ENCODE measurements around the gene UNC119. TPM values are rescaled to one million over a fixed set of nuclear protein-coding genes. Genes with fewer than 3 reads are reported as not detected.
"Not testable (repeated sequence)": the region's sequence is repeated elsewhere in the genome, so short reads cannot be mapped to it uniquely, and the experiment has no call there.

The UNC119 gene
- total RNA-seq, 2 experiments from 2014 or later = 48.6 to 50.3 TPM

DNA sequence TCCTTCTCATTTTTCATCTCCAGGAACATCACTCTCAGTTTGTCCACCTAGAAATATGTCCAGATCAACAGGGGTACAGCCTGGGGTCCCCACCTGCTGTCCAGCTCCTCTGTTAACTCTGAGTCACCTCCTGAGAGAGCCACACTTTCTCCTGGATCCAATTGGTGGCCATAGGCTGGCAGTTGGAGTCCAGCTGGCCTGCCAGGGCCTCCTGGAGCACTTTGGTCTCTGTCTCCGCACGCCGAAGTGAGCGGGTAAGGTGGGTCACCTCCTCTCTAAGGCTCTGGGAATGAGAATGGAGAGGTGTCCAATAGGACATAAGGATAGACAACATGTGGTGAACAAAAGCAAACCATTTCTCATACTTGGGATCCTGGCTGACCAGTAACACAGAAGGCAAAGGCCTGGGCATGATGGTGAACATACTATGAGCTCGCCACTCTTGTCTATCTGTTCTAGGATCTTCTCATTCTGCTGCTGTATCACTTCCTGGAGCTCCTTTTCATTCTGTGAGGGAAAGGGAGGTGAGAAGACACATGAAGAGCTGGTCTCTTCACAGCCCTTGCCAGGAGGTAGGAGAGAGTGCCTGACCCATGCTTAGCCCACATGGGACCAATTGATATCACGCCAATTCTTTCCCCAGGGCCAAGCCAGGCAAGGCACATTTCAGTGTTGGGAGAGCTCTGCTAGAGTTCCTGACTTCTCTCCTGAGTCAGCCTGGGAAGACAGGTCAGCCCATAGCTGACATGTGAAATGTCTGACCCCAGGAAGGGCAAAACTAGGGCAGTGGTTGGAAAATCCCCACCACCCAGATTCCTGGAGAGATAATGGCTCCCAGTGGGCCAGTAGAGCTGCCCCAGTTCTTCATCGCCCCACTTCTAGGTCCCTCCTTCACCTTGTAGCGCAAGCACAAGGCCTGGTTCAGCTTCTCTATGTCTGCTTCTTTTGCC is 26.1 kb upstream of the UNC119 start:
- CTCF ChIA-PET = interaction anchor here (1.4 kb wide), 1 partner anchor 30 kb away, joined by 3 read pairs; no protein-coding TSS in a partner anchor
- peak overlapping the region; percentile 43 for H3K27ac Mint-ChIP-seq
- H3K36me3 Mint-ChIP-seq (ENCODE audit: low read depth) = peaks cover 31% of the 10 kb centered on the region
- no peaks in the 10 kb centered on the region for H3K27me3 Mint-ChIP-seq (ENCODE audit: low read depth)
- peaks cover 31% of the 10 kb centered on the region for H3K4me1 Mint-ChIP-seq (ENCODE audit: low read depth)
- H3K9me3 Mint-ChIP-seq = no peaks in the 10 kb centered on the region
- H3K4me3 Mint-ChIP-seq = no peak overlapping the region
- no peak for DNase-seq
- intact Hi-C loops (cut with micrococcal nuclease) = loop anchor here (10.0 kb wide), 3 partner anchors 296 to 534 kb away; partner anchors contain the start of genes NLK and PHF12

GRCh38 chr17:28577466-28577824 is 25.0 kb upstream of the UNC119 start:
- Mint-ChIP-seq H3K27me3 (ENCODE audit: low read depth) (no peaks in the 10 kb centered on the region), H3K27ac (no peak overlapping the region), H3K4me1 (ENCODE audit: low read depth) (peaks cover 35% of the 10 kb centered on the region), H3K36me3 (ENCODE audit: low read depth) (peaks cover 31% of the 10 kb centered on the region), H3K4me3 (no peak overlapping the region), H3K9me3 (no peaks in the 10 kb centered on the region)
- no peak for DNase-seq
- CTCF ChIA-PET = interaction anchor here (1.0 to 2.8 kb wide), 4 partner anchors 12 to 160 kb away, joined by 3 to 17 read pairs (median 4); no protein-coding TSS in a partner anchor
- intact Hi-C loops (cut with micrococcal nuclease) = loop anchor here (1.0 to 10.0 kb wide), 5 partner anchors 22 to 533 kb away; partner anchors contain the start of genes NLK, PHF12, SPAG5 and UNC119

DNA sequence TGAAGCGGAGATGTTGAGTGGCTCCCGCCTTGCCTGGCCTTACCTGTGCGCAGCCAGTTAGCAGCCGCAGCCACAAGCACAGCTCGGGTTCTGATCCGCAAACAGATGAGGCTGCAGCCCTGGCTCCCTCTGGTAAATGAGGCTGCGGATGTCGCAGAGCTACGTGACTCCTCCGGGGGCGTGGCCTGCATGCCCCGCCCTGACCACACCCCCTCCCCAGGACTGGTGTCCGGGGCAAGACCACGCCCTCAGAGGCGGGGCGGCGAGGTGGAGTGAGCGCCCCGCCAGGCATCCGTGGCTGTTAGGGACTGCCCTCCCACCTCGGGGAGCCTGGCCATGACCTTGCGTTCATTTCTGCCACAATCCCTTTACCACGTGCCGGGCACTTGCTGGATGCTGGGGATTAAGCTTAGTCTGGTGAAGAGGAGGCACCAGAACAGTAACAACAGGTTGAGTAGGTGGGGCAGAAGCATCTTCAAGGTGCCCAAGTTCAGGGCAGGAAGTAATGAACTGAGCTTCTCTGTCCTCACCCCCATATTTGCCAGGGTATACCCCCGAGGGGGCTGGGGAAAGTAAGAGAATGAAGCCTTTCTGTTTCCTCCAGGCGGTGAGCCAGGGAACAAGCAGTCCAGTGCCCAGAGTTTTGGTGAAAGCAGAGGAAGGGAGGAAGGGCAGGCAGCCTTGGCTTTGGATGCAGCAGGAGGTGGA is 24.5 kb upstream of the UNC119 start, which contains the start of gene ALDOC:
ALDOC (minus strand) TSS at position 138 of the 708 bp plus-strand sequence. CDS start 1,363 bp downstream, outside the sequence.
- Mint-ChIP-seq H3K9me3 (no peaks in the 10 kb centered on the region), H3K27ac (peak within 1 kb of the TSS; percentile 84), H3K4me1 (ENCODE audit: low read depth) (peaks cover 40% of the 10 kb centered on the region), H3K27me3 (ENCODE audit: low read depth) (no peaks in the 10 kb centered on the region), H3K36me3 (ENCODE audit: low read depth) (peaks cover 31% of the 10 kb centered on the region), H3K4me3 (peak within 1 kb of the TSS; percentile 80)
- DNase-seq = peak; percentile 98
- CTCF ChIA-PET = interaction anchor here (1.0 to 2.8 kb wide), 6 partner anchors 11 to 160 kb away, joined by 3 to 17 read pairs (median 4); no protein-coding TSS in a partner anchor
- intact Hi-C loops (cut with micrococcal nuclease) = loop anchor here (1.0 to 10.0 kb wide), 5 partner anchors 22 to 532 kb away; partner anchors contain the start of genes NLK, PHF12, SPAG5 and UNC119

DNA sequence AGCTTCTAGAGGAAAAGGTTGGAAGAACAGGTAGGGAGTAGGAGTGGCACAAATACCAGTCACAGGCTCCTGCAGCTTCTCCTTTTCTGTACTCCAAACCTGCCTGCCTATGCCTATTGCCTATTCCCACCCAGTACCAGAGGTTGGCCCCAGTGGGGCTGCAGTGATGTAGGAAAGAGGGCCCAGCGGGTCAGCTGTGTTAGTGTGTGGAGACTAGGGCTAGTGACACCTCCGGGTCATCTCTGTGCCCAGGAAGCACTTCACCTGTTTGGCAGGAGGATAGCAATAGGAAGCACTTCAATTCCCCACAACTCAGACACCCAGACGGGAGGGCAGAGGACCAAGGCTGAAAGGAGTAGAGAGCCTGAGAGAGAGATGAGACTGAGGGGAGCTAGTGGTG is 23.6 kb upstream of the UNC119 start:
- H3K27ac Mint-ChIP-seq = peak overlapping the region; percentile 1
- not testable (repeated sequence) for H3K27me3 Mint-ChIP-seq (ENCODE audit: low read depth); H3K9me3 Mint-ChIP-seq; DNase-seq
- peaks cover 42% of the 10 kb centered on the region for H3K4me1 Mint-ChIP-seq (ENCODE audit: low read depth)
- CTCF ChIA-PET = interaction anchor here (1.4 to 2.8 kb wide), 2 partner anchors 28 to 50 kb away, joined by 5 to 17 read pairs; no protein-coding TSS in a partner anchor
- H3K4me3 Mint-ChIP-seq = peak overlapping the region; percentile 80
- peaks cover 31% of the 10 kb centered on the region for H3K36me3 Mint-ChIP-seq (ENCODE audit: low read depth)
- intact Hi-C loops (cut with micrococcal nuclease) = loop anchor here (10.0 kb wide), 3 partner anchors 299 to 531 kb away; partner anchors contain the start of genes NLK and PHF12

- Mint-ChIP-seq H3K4me1 (ENCODE audit: low read depth) (peaks cover 40% of the 10 kb centered on the region), H3K36me3 (ENCODE audit: low read depth) (peaks cover 29% of the 10 kb centered on the region), H3K4me3 (no peak overlapping the region), H3K27me3 (ENCODE audit: low read depth) (no peaks in the 10 kb centered on the region), H3K9me3 (no peaks in the 10 kb centered on the region), H3K27ac (no peak overlapping the region)
- intact Hi-C loops (cut with micrococcal nuclease) = loop anchor here (10.0 kb wide), 3 partner anchors 300 to 530 kb away; partner anchors contain the start of genes NLK and PHF12
- DNase-seq = no peak
- CTCF ChIA-PET = interaction anchor here (1.4 to 2.8 kb wide), 2 partner anchors 27 to 51 kb away, joined by 5 to 17 read pairs; no protein-coding TSS in a partner anchor
Observed at GRCh38 chr17:28575126-28575795, 22.8 kb upstream of the UNC119 start.

DNA sequence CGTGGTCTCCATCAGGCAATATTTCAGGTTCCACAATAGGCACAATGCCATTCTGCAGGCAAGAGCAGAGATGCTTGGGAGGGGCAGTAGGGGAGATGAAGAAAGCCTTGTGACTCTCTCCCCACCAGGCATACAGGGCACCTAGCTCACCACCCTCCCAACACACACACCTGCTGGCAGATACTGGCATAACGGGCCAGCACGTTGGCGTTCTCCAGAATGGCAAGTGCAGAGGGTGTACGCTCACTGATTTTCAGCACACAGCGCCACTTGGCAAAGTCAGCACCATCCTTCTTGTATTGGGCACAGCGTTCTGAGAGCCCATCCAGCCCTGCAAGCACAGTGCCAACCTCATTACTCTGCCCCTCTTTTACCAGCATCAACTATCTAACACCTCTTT is 22.1 kb upstream of the UNC119 start:
- H3K9me3 Mint-ChIP-seq = no peaks in the 10 kb centered on the region
- no peaks in the 10 kb centered on the region for H3K27me3 Mint-ChIP-seq (ENCODE audit: low read depth)
- peaks cover 27% of the 10 kb centered on the region for H3K36me3 Mint-ChIP-seq (ENCODE audit: low read depth)
- peak; percentile 13 for DNase-seq
- intact Hi-C loops (cut with micrococcal nuclease) = loop anchor here (5.0 to 10.0 kb wide), 4 partner anchors 237 to 530 kb away; partner anchors contain the start of genes IFT20, NLK, PHF12 and TNFAIP1
- H3K27ac Mint-ChIP-seq = no peak overlapping the region
- H3K4me1 Mint-ChIP-seq (ENCODE audit: low read depth) = peaks cover 41% of the 10 kb centered on the region
- H3K4me3 Mint-ChIP-seq = no peak overlapping the region
- CTCF ChIA-PET = interaction anchor here (0.6 kb wide), 1 partner anchor 28 kb away, joined by 3 read pairs; no protein-coding TSS in a partner anchor

- Mint-ChIP-seq H3K4me3 (no peak overlapping the region), H3K9me3 (no peaks in the 10 kb centered on the region), H3K27ac (no peak overlapping the region), H3K36me3 (ENCODE audit: low read depth) (peaks cover 23% of the 10 kb centered on the region), H3K4me1 (ENCODE audit: low read depth) (peaks cover 40% of the 10 kb centered on the region), H3K27me3 (ENCODE audit: low read depth) (no peaks in the 10 kb centered on the region)
- intact Hi-C loops (cut with micrococcal nuclease) = loop anchor here (5.0 to 10.0 kb wide), 4 partner anchors 237 to 529 kb away; partner anchors contain the start of genes IFT20, NLK, PHF12 and TNFAIP1
- no peak for DNase-seq
- CTCF ChIA-PET = interaction anchor here (0.6 kb wide), 1 partner anchor 27 kb away, joined by 3 read pairs; no protein-coding TSS in a partner anchor
Observed at GRCh38 chr17:28573966-28574480, 21.6 kb upstream of the UNC119 start.

DNA sequence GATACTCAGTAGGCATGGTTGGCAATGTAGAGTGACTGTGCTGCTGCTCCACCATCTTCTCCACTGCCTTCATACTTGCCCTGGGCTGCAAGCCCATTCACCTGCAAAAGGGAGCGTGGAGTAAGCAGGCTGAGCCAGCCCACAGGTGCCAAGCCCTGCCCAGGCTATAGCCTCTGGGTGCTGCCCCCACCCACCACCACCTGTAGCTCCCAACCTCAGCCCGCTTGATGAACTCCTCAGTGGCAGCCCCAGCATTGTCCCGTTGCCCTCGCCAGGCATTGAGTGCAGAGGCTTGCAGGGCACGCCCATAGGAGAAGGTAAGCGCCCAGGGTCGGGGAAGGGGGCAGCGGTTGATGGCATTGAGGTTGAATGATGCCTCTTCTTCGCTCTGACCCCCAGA is 21.1 kb upstream of the UNC119 start:
- H3K27ac Mint-ChIP-seq = no peak overlapping the region
- DNase-seq = no peak
- intact Hi-C loops (cut with micrococcal nuclease) = loop anchor here (5.0 to 10.0 kb wide), 4 partner anchors 236 to 529 kb away; partner anchors contain the start of genes IFT20, NLK, PHF12 and TNFAIP1
- H3K9me3 Mint-ChIP-seq = no peaks in the 10 kb centered on the region
- no peaks in the 10 kb centered on the region for H3K27me3 Mint-ChIP-seq (ENCODE audit: low read depth)
- H3K36me3 Mint-ChIP-seq (ENCODE audit: low read depth) = peaks cover 23% of the 10 kb centered on the region
- H3K4me1 Mint-ChIP-seq (ENCODE audit: low read depth) = peaks cover 43% of the 10 kb centered on the region
- H3K4me3 Mint-ChIP-seq = no peak overlapping the region
- CTCF ChIA-PET = no interaction called here

GRCh38 chr17:28573040-28573380 is 20.6 kb upstream of the UNC119 start:
- H3K9me3 Mint-ChIP-seq = no peaks in the 10 kb centered on the region
- peaks cover 47% of the 10 kb centered on the region for H3K4me1 Mint-ChIP-seq (ENCODE audit: low read depth)
- DNase-seq = no peak
- peaks cover 24% of the 10 kb centered on the region for H3K36me3 Mint-ChIP-seq (ENCODE audit: low read depth)
- intact Hi-C loops (cut with micrococcal nuclease) = loop anchor here (5.0 to 10.0 kb wide), 4 partner anchors 236 to 528 kb away; partner anchors contain the start of genes IFT20, NLK, PHF12 and TNFAIP1
- no peak overlapping the region for H3K27ac Mint-ChIP-seq
- CTCF ChIA-PET = no interaction called here
- no peak overlapping the region for H3K4me3 Mint-ChIP-seq
- H3K27me3 Mint-ChIP-seq (ENCODE audit: low read depth) = no peaks in the 10 kb centered on the region

DNA sequence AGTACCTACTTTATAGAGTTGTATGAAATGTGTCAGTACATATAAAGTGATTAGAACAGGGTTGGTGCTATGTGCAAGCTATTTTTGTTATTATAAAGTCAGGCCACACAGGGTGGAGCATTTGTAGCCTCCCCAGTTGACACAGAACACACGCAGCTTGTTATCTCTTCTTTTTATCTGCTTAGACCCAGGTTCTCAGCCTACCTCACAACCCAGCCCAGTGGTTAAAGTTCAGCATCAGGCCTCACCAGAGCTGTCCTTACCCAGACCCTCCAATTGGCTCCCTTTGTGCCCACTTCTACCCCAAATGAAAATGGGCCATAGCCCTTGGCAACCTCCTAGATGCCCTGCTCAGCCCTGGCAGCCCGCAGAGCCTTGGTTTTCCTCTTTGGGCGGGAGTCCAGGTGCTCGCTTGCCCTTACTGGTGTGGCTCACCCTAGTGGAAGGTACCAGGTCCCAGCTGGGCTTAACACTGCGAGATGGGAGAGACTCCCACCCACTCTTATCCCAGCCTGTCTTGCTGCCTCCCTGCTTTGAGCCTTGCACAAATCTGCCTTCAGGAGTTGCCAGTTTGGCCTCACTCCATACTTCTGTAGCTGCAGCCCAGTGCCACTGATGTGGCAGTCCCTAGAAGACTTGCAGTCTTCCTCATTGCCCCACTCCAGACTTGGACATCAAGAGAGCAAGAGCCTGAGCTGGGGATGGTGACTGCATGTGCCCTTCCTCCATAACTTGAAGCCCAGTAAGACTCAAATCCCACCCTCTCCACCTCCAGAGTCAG is 20.0 kb upstream of the UNC119 start:
- Mint-ChIP-seq H3K4me1 (ENCODE audit: low read depth) (peaks cover 53% of the 10 kb centered on the region), H3K27ac (peak overlapping the region; percentile 91), H3K36me3 (ENCODE audit: low read depth) (peaks cover 23% of the 10 kb centered on the region), H3K9me3 (no peaks in the 10 kb centered on the region), H3K4me3 (peak overlapping the region; percentile 85), H3K27me3 (ENCODE audit: low read depth) (no peaks in the 10 kb centered on the region)
- CTCF ChIA-PET = interaction anchor here (0.8 to 3.8 kb wide), 4 partner anchors 13 to 40 kb away, joined by 3 to 24 read pairs (median 4); no protein-coding TSS in a partner anchor
- intact Hi-C loops (cut with micrococcal nuclease) = loop anchor here (5.0 to 10.0 kb wide), 4 partner anchors 235 to 528 kb away; partner anchors contain the start of genes IFT20, NLK, PHF12 and TNFAIP1
- no peak for DNase-seq
